Measurements from ENCODE around the gene LRRC1.

DNA sequence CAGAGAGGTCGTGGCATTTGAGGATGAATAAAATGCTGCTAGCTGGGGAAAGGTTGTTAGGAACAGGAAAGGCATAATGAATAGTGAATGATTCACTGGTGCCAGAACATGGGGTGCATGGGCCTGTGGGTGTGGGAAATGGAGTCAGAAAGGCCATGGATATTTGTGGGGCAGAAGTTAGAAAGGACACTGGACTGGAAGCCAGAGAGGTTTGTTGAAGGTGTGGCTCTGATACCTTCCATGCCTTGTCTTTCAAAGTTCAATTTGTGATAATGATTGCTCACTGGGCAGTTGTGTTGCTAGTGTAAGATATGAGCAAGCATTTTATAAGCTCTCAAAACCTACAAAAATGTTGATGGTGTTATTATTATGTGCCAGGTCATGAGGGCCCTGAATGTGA, 32.7 kb downstream of the LRRC1 start:
- TF ChIP-seq POLR2AphosphoS5 (IDR thresholded peaks at IDR 0.05; ENCODE audit: low read depth, low read length) (no peak), TAF1 (IDR thresholded peaks at IDR 0.05; ENCODE audit: borderline replicate concordance, insufficient read depth, low read length) (no peak)
- TF ChIP-seq, protein P1, sequence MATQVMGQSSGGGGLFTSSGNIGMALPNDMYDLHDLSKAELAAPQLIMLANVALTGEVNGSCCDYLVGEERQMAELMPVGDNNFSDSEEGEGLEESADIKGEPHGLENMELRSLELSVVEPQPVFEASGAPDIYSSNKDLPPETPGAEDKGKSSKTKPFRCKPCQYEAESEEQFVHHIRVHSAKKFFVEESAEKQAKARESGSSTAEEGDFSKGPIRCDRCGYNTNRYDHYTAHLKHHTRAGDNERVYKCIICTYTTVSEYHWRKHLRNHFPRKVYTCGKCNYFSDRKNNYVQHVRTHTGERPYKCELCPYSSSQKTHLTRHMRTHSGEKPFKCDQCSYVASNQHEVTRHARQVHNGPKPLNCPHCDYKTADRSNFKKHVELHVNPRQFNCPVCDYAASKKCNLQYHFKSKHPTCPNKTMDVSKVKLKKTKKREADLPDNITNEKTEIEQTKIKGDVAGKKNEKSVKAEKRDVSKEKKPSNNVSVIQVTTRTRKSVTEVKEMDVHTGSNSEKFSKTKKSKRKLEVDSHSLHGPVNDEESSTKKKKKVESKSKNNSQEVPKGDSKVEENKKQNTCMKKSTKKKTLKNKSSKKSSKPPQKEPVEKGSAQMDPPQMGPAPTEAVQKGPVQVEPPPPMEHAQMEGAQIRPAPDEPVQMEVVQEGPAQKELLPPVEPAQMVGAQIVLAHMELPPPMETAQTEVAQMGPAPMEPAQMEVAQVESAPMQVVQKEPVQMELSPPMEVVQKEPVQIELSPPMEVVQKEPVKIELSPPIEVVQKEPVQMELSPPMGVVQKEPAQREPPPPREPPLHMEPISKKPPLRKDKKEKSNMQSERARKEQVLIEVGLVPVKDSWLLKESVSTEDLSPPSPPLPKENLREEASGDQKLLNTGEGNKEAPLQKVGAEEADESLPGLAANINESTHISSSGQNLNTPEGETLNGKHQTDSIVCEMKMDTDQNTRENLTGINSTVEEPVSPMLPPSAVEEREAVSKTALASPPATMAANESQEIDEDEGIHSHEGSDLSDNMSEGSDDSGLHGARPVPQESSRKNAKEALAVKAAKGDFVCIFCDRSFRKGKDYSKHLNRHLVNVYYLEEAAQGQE (IDR thresholded peaks at IDR 0.05; ENCODE audit: insufficient read depth in 1 of 2, low read depth in 2 of 2, low read length in 2 of 2), result no peak
